ENCODE data around the gene CYP19A1.
"Not testable (repeated sequence)": the region's sequence is repeated elsewhere in the genome, so short reads cannot be mapped to it uniquely, and the experiment has no call there.

Gene CYP19A1

GRCh38 chr15:51201581-51201980 lies 136.8 kb downstream of the CYP19A1 start:
- no peak for DNase-seq

DNA sequence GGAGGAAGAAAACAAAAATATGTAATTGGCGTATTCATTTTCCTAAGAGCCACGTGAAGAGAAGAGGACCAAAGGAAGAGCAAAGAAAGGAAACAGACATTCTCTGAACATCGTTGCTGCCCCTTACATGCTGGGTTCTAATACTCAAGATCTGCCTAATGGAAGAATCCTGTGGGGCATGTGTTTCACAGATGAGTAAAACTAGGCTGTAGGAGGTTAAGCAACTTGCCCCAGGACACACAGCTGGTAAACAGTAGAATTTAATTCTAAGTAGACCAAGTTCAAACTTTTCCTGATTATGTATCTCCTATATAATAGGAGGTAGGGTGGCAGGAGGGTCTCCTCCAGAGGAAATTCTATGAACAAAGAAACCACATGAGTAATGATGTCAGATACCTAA lies 137.6 kb downstream of the CYP19A1 start:
- no peak for DNase-seq

DNA sequence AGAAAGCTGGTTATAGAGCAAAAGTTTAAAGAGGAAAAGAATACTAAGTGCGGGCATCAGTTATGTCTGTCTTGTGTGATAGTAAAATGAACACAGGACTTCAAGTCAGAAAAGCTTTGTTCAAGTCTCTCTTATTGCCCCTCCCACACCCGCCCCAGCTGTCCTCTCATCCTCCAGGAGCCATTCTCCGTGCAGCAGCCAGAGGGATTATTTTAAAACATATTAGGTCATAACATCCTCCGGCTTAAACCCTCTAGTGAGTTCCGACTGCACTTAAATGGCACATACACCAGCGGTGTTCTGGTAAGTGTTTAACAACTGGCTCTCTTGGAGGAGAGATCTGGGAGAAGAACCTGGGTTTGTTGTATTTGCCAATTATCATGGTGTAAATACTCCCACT lies 138.9 kb downstream of the CYP19A1 start:
- no peak for DNase-seq

- peak; percentile 23 for DNase-seq
These were observed 139.6 kb downstream of the CYP19A1 start for GRCh38 chr15:51198701-51199232.

GRCh38 chr15:51195459-51195858 lies 142.9 kb downstream of the CYP19A1 start:
- DNase-seq, result no peak

GRCh38 chr15:51193979-51194378 lies 144.4 kb downstream of the CYP19A1 start:
- no peak for DNase-seq

- DNase-seq, result peak; percentile 64
These were observed 144.9 kb downstream of the CYP19A1 start for GRCh38 chr15:51193526-51193925.

- DNase-seq, result peak; percentile 81
These were observed 145.7 kb downstream of the CYP19A1 start for GRCh38 chr15:51192521-51193280.

DNA sequence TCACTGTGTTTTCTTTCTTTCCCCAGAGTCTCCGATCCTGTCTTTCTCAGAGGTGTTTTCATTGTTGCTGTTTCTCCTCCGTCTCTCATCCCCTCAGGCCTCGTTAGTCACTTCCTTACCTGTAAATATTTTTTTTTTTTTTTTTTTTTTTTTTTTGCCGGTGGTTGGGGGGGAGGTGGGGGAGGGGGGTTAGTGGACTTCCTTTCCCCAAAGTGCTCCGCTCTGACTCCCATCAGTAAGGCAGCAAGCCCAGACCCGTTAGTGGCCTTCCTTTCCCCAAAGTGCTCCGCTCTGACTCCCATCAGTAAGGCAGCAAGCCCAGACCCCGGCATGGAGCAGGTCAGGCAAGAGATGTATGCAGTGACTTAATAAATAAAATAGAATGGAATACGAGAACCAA lies 146.6 kb downstream of the CYP19A1 start:
- no peak for DNase-seq

GRCh38 chr15:51191072-51191670 lies 147.2 kb downstream of the CYP19A1 start:
- no peak for DNase-seq

DNA sequence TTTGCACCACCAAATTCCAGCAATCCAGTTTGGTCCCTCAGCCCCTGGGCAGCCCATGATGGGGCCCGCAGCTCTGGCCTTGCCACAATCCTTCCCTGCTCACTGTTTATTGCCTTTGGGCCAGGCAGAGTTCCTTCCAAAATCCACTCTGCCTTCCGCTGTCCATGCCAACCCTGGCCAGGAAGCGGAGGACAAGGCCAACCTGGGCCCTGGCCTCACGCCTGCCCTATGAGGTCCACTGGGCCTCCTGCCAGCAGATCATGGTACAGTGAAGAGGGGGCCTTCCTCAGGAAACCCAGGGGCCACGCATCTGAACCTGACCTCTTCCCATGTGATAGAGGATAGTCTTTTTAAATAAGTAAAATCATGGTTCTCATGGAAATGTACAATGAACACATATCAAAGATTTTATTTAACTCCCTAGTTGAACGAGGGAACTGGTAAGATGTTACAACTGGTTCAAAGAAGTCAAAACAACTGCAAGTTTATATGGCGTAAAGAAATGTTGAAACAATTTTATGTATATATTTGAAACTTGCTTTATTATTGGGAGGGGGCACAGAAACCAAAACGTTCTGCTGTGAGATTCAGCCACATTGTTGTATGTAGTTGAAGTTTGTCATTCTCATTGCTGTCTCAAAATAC lies 147.8 kb downstream of the CYP19A1 start:
- DNase-seq, result no peak

GRCh38 chr15:51189669-51190385 lies 148.6 kb downstream of the CYP19A1 start:
- DNase-seq, result no peak

DNA sequence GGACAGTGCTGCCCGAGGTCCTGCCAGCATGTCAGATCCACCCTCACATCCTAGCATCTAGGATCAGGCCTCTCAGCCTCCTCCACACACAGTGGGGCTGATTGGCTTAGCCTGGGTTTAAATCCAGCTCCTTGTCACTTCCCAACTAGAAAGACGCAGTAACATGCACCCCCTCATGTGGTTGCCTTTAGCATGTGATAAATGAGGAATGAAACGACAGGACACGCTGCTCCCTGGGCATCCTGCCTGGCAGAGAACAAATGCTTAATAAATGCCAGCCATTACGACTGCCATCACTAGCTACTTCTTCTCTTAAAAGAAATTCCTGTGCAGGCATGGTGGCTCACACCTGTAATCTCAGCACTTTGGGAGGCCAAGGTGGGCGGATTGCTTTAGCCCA lies 149.6 kb downstream of the CYP19A1 start:
- not testable (repeated sequence) for DNase-seq

DNA sequence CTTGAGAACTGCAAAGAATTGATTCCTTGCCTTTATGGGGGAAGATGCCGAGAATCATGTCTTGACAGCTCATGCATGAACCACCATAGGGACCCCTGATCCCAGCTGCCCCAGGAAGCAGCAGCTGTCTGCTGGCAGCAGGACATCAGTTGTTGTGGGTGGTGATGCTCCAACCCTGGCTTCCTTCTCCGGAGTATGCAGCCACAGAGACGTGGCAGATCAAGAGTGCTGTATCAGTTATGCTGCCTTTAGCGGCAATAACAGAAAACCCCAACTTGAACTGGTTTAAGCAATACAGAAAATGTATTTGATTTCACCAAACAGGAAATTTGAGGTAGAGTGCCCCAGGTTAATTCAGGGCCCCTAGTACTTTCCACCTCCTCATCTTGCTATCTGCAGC lies 151.5 kb downstream of the CYP19A1 start:
- no peak for DNase-seq

GRCh38 chr15:51186181-51186705 lies 152.2 kb downstream of the CYP19A1 start:
- no peak for DNase-seq

- no peak for DNase-seq
These were observed 152.9 kb downstream of the CYP19A1 start for GRCh38 chr15:51185213-51186159.

GRCh38 chr15:51184627-51185026 lies 153.8 kb downstream of the CYP19A1 start:
- no peak for DNase-seq

GRCh38 chr15:51183076-51183475 lies 155.3 kb downstream of the CYP19A1 start:
- no peak for DNase-seq

DNA sequence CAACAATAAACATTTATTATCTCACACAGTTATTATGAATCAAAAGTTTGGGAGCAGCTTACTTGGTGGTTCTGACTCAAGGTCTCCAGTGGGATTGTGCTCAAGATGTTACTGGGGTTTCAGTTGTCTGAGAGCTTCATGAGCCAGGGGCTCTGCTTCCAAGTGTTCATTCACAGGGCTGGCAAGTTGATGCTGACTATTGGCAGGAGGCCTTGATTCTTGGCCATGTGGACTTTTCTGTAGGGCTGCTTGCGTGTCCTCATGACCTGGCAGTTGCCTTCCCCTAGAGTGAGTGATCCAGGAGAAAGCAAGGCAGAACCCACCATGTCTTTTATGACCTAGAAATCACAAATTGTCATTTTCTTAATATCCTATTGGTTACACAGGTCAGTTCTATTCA lies 156.5 kb downstream of the CYP19A1 start:
- no peak for DNase-seq

GRCh38 chr15:51181221-51181620 lies 157.2 kb downstream of the CYP19A1 start:
- DNase-seq, result no peak

DNA sequence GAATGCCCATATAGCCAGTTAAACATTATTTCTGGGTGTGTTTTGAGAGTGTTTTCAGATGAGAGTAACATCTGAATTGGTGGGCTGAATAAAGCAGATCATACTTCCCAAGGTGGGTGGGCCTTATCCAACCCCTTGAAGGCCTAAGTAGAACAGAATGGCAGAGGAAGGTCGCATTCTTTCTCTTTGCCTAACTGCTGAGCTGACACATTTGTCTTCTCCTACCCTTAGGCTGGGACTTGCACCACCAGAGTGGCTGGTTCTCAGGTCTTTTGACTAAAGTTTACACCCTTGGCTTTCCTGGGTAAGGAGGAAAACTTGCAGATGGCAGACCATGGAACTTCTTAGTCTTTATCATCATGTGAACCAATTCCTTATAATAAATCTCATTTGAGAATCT lies 157.9 kb downstream of the CYP19A1 start:
- DNase-seq, result no peak

- no peak for DNase-seq
These were observed 158.4 kb downstream of the CYP19A1 start for GRCh38 chr15:51180011-51180410.

Measured in fibroblast of skin of right quadriceps (primary cell).